GM06990 (cell line): ENCODE results near the gene ZNRD2.

Source experiments
- DNase-seq: peaks from one replicate; pipeline ENCODE4 v3.0.0-alpha.2; 2011; ENCODE audit not compliant: insufficient read length; ENCODE audit errors: extremely low read depth
- H3K27me3 ChIP-seq: replicated peaks from 2 replicates; pipeline ENCODE4 v1.6.0; 2011; ENCODE audit warnings: low read length; ENCODE audit not compliant: control insufficient read depth, insufficient read depth
- H3K36me3 ChIP-seq: 2 replicates; pipeline ENCODE4 v1.5.1; 2011; ENCODE audit warnings: low read length; ENCODE audit not compliant: control insufficient read depth, insufficient read depth
- H3K4me3 ChIP-seq: replicated peaks from 2 replicates; pipeline ENCODE4 v1.5.1; 2011; ENCODE audit warnings: low read depth, mild to moderate bottlenecking, control low read depth, low read length
- CTCF ChIP-seq: IDR thresholded peaks from 2 replicates; pipeline ENCODE4 v1.5.1; 2011; ENCODE audit warnings: low read length, control low read depth, mild to moderate bottlenecking, inconsistent platforms; ENCODE audit not compliant: insufficient read depth, poor library complexity, severe bottlenecking

The ZNRD2 gene

GRCh38 chr11:65593518-65594414 lies 23.5 kb downstream of the ZNRD2 start:
- peak; percentile 78 for TF ChIP-seq CTCF
- Histone ChIP-seq H3K36me3 (peaks cover 30% of the 10 kb centered on the region), H3K4me3 (no peak overlapping the region), H3K27me3 (no peaks in the 10 kb centered on the region)
- no peak for DNase-seq

GRCh38 chr11:65595131-65595530 lies 24.9 kb downstream of the ZNRD2 start:
- Histone ChIP-seq H3K4me3 (no peak overlapping the region), H3K27me3 (no peaks in the 10 kb centered on the region), H3K36me3 (peaks cover 32% of the 10 kb centered on the region)
- DNase-seq = no peak
- TF ChIP-seq CTCF = no peak

GRCh38 chr11:65595543-65596281 lies 25.4 kb downstream of the ZNRD2 start, which contains the start of gene KCNK7:
KCNK7 (minus strand) TSS chr11:65595800; CDS start chr11:65595772, 28 bp downstream.
- DNase-seq = no peak
- TF ChIP-seq CTCF = no peak
- H3K4me3 ChIP-seq = no peak within 1 kb of the TSS
- H3K36me3 ChIP-seq = peaks cover 29% of the 10 kb centered on the region
- no peaks in the 10 kb centered on the region for H3K27me3 ChIP-seq

GRCh38 chr11:65596520-65596919 lies 26.2 kb downstream of the ZNRD2 start:
- no peak overlapping the region for H3K4me3 ChIP-seq
- H3K27me3 ChIP-seq = no peaks in the 10 kb centered on the region
- no peak for DNase-seq
- TF ChIP-seq CTCF = no peak
- H3K36me3 ChIP-seq = peaks cover 29% of the 10 kb centered on the region

- Histone ChIP-seq H3K27me3 (no peaks in the 10 kb centered on the region), H3K36me3 (peaks cover 24% of the 10 kb centered on the region), H3K4me3 (no peak overlapping the region)
- no peak for TF ChIP-seq CTCF
- DNase-seq = no peak
These were observed 28.0 kb downstream of the ZNRD2 start for GRCh38 chr11:65598258-65598699.
